Measurements from ENCODE around the gene ZDHHC11B.
A peak's percentile ranks its signal among the peaks of the same experiment; 100 is the strongest.
"Not testable (repeated sequence)": the region's sequence is repeated elsewhere in the genome, so short reads cannot be mapped to it uniquely, and the experiment has no call there.

Gene ZDHHC11B

GRCh38 chr5:758698-759053 lies 25.9 kb downstream of the ZDHHC11B start:
- in situ Hi-C loops (cut with HindIII; ENCODE audit: low pct_unique_long_range_greater_than_20kb, low sequenced_read_pairs), result no loop called here
- DNase-seq (ENCODE audit: low read depth in 1 of 2, low spot score in 1 of 2), result no peak
- TF ChIP-seq JUND (IDR thresholded peaks at IDR 0.05; ENCODE audit: low read depth), result no peak

GRCh38 chr5:757931-758697 lies 26.4 kb downstream of the ZDHHC11B start:
- peak in 1 of 2 experiments; percentile 73 for DNase-seq (ENCODE audit: low read depth in 1 of 2, low spot score in 1 of 2)
- no peak for TF ChIP-seq JUND (IDR thresholded peaks at IDR 0.05; ENCODE audit: low read depth)

GRCh38 chr5:757346-757930 lies 27.1 kb downstream of the ZDHHC11B start:
- DNase-seq (ENCODE audit: low read depth in 1 of 2, low spot score in 1 of 2), result peak in 1 of 2 experiments; percentile 71
- TF ChIP-seq JUND (IDR thresholded peaks at IDR 0.05; ENCODE audit: low read depth), result no peak
- in situ Hi-C loops (cut with HindIII; ENCODE audit: low pct_unique_long_range_greater_than_20kb, low sequenced_read_pairs), result no loop called here

More at GRCh38 chr5:757931-758697, 26.4 kb downstream of the ZDHHC11B start:
- in situ Hi-C loops (cut with HindIII; ENCODE audit: low pct_unique_long_range_greater_than_20kb, low sequenced_read_pairs), result no loop called here

DNA sequence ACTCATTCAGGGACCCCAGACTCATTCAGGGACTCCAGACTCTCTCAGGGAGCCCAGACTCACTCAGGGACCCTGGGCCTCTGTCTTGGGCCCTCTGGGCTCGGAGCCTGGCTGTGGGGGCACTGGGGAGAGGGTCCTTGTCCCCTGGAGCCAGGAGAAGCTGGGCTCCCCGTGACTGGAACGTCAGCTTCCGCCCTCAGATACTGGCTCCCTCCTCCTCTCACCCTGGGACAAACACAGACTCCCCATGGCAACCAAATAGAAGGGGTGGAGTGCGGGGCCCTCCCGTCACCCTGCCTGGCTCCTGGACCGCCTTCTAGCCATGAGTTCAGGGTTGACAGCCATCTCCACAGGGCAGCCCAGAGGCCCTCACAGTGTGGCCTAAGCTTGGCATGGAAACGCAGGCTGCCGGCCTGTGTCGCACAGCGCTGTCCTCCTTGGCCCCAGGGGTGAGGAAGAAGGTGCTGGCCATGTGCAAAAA lies 27.6 kb downstream of the ZDHHC11B start:
- TF ChIP-seq JUND (IDR thresholded peaks at IDR 0.05; ENCODE audit: low read depth), result no peak
- peak in 1 of 2 experiments; percentile 69 for DNase-seq (ENCODE audit: low read depth in 1 of 2, low spot score in 1 of 2)
- in situ Hi-C loops (cut with HindIII; ENCODE audit: low pct_unique_long_range_greater_than_20kb, low sequenced_read_pairs), result no loop called here

- no peak for DNase-seq (ENCODE audit: low read depth in 1 of 2, low spot score in 1 of 2)
- in situ Hi-C loops (cut with HindIII; ENCODE audit: low pct_unique_long_range_greater_than_20kb, low sequenced_read_pairs), result no loop called here
- no peak for TF ChIP-seq JUND (IDR thresholded peaks at IDR 0.05; ENCODE audit: low read depth)
Measured at GRCh38 chr5:756171-756570, 28.4 kb downstream of the ZDHHC11B start.

GRCh38 chr5:754143-754632 lies 30.3 kb downstream of the ZDHHC11B start:
- DNase-seq (ENCODE audit: low read depth in 1 of 2, low spot score in 1 of 2); in situ Hi-C loops (cut with HindIII; ENCODE audit: low pct_unique_long_range_greater_than_20kb, low sequenced_read_pairs): not testable (repeated sequence)

DNA sequence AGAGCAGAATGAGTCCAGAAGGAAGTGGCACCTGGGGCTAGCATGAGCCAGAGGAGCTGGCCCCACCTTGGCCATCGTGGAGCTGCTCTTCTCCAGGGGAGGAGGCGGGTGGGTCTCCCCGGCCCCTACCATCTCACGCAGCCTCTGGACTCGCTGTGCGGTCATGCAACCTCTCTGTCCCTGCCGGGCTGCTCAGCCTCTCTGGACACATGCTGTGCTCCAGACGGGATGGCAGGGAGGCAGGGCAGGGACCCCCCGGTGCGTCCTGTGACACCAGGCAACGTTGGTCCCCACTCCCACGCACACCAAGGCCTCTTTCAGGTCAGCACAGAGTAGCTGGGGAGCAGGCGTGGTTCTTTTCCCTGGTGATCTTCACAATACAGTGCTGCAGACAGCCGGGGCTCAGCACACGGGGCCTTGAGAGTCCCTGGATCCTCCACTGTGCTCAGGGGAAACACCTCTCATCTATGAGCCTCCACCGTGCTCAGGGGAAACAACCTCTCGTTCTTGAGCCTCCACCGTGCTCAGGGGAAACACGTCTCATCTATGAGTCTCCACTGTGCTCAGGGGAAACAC lies 30.9 kb downstream of the ZDHHC11B start:
- DNase-seq (ENCODE audit: low read depth in 1 of 2, low spot score in 1 of 2); in situ Hi-C loops (cut with HindIII; ENCODE audit: low pct_unique_long_range_greater_than_20kb, low sequenced_read_pairs): not testable (repeated sequence)

- DNase-seq (ENCODE audit: low read depth in 1 of 2, low spot score in 1 of 2); in situ Hi-C loops (cut with HindIII; ENCODE audit: low pct_unique_long_range_greater_than_20kb, low sequenced_read_pairs): not testable (repeated sequence)
Measured at GRCh38 chr5:752532-753115, 31.9 kb downstream of the ZDHHC11B start.

DNA sequence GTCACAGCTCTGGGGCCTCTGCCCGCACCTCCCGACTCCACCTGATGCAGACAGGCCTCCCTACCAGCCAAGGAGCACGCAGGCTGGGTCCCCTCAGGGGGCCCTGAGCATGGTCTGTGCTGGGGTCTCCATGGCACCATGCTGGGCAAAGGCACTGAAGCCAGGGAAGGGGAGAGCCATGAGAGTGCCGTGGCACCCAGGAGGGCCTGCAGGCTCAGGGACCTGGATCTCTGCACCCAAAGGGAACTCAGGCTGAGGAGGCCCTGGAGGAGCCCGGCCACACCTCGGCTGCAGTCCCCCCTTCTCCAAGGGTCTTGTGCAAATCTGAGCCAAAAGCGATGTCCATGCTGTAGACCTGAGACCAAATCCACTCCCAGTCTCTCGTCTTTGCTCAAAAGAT lies 32.5 kb downstream of the ZDHHC11B start:
- DNase-seq (ENCODE audit: low read depth in 1 of 2, low spot score in 1 of 2); in situ Hi-C loops (cut with HindIII; ENCODE audit: low pct_unique_long_range_greater_than_20kb, low sequenced_read_pairs): not testable (repeated sequence)

DNA sequence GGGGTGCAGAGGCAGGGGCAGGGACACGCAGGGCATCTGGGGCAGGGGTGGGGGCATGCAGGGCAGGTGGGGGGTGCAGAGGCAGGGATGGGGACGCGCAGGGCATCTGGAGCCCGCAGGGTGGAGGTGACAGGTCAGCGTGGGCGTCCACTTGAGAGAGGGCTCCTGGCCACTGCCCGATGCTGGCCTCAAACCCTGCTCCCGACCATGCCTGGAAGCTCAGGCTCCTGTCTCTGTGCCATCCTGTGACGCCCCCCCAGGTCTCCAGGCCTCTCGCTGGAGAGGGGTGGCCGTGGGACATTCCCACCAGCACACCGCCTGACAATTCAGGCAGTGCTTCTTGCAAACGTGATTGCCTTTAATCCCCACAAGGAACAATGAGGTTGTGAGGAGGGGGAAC lies 33.0 kb downstream of the ZDHHC11B start:
- TF ChIP-seq JUND (IDR thresholded peaks at IDR 0.05; ENCODE audit: low read depth), result no peak
- in situ Hi-C loops (cut with HindIII; ENCODE audit: low pct_unique_long_range_greater_than_20kb, low sequenced_read_pairs), result no loop called here

GRCh38 chr5:750226-750625 lies 34.3 kb downstream of the ZDHHC11B start:
- in situ Hi-C loops (cut with HindIII; ENCODE audit: low pct_unique_long_range_greater_than_20kb, low sequenced_read_pairs); DNase-seq (ENCODE audit: low read depth in 1 of 2, low spot score in 1 of 2): not testable (repeated sequence)

More for the DNA sequence above, 33.0 kb downstream of the ZDHHC11B start:
- DNase-seq (ENCODE audit: low read depth in 1 of 2, low spot score in 1 of 2), result no peak

GRCh38 chr5:749101-749670 lies 35.3 kb downstream of the ZDHHC11B start:
- no peak for DNase-seq (ENCODE audit: low read depth in 1 of 2, low spot score in 1 of 2)
- no peak for TF ChIP-seq JUND (IDR thresholded peaks at IDR 0.05; ENCODE audit: low read depth)
- in situ Hi-C loops (cut with HindIII; ENCODE audit: low pct_unique_long_range_greater_than_20kb, low sequenced_read_pairs), result no loop called here

GRCh38 chr5:748011-748980 lies 36.2 kb downstream of the ZDHHC11B start:
- DNase-seq (ENCODE audit: low read depth in 1 of 2, low spot score in 1 of 2); in situ Hi-C loops (cut with HindIII; ENCODE audit: low pct_unique_long_range_greater_than_20kb, low sequenced_read_pairs): not testable (repeated sequence)

GRCh38 chr5:747303-747844 lies 37.2 kb downstream of the ZDHHC11B start:
- DNase-seq (ENCODE audit: low read depth in 1 of 2, low spot score in 1 of 2); in situ Hi-C loops (cut with HindIII; ENCODE audit: low pct_unique_long_range_greater_than_20kb, low sequenced_read_pairs): not testable (repeated sequence)

All from T47D (cell line).